Measurements from ENCODE around the gene PTPRG. TPM values are rescaled to one million over a fixed set of nuclear protein-coding genes. Genes with fewer than 3 reads are reported as not detected.
A peak's percentile ranks its signal among the peaks of the same experiment; 100 is the strongest.

Gene PTPRG
- total RNA-seq, 1 experiment from 2014 or later: 69.3 TPM

DNA sequence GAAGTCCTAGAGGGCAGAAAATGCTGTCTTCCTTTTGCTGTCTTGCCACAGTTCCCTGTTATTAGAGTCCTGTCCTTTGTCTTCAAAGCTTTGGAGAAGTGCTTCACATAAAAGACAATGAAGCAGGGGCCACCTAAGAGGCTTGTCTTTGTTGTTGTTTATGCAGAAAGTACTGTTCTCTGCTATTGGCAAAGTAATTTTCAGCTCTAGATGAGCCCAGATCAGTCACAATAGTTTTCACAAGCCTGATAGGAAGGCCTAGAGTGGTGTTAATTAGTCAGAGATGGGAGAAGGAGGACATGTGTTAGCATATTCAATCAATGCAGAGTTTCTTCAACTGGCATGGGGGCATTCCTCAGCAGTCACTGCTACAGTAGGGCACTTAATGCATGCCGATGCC lies 300.0 kb downstream of the PTPRG start:
- Histone ChIP-seq H3K79me1 (ENCODE audit: insufficient read depth, low read depth, low read length, poor library complexity, severe bottlenecking) (peaks cover 3% of the 10 kb centered on the region), H3K9ac (ENCODE audit: extremely low read depth, insufficient read length, low read length) (no peak overlapping the region), H4K91ac (ENCODE audit: insufficient read length, low read depth, low read length) (no peak overlapping the region), H4K5ac (ENCODE audit: insufficient read length, low read depth, low read length) (no peak overlapping the region), H2BK120ac (ENCODE audit: low read depth, low read length, poor library complexity, severe bottlenecking) (no peak overlapping the region), H3K18ac (ENCODE audit: insufficient read length, low read depth, low read length) (no peak overlapping the region), H3T11ph (ENCODE audit: low read length) (no peak overlapping the region), H3K27me3 (ENCODE audit: insufficient read depth, low read length) (no peaks in the 10 kb centered on the region), H3K27ac (ENCODE audit: insufficient read length, low read depth, low read length) (no peak overlapping the region), H2BK5ac (ENCODE audit: insufficient read length, low read length) (no peak overlapping the region), H3K4me2 (ENCODE audit: insufficient read depth, insufficient read length, low read length) (no peak overlapping the region), H2AK5ac (ENCODE audit: insufficient read length, low read length) (no peak overlapping the region), H3K4ac (ENCODE audit: low read depth, low read length) (no peak overlapping the region), H4K8ac (replicated peaks; ENCODE audit: insufficient read length, low read depth, low read length) (no peak overlapping the region), H3K79me2 (ENCODE audit: insufficient read depth, low read length) (peaks cover 15% of the 10 kb centered on the region; the same call in 1 of the 2 replicates), H2AFZ (ENCODE audit: low read length) (no peak overlapping the region), H3K4me1 (ENCODE audit: insufficient read depth, low read length) (peaks cover 13% of the 10 kb centered on the region; the same call in 1 of the 2 replicates), H4K20me1 (ENCODE audit: control insufficient read depth, insufficient read depth, insufficient read length) (no peaks in the 10 kb centered on the region), H3K14ac (ENCODE audit: insufficient read depth, low read length) (no peak overlapping the region), H2BK15ac (ENCODE audit: low read depth, low read length) (no peak overlapping the region), H2BK20ac (ENCODE audit: low read depth, low read length, poor library complexity, severe bottlenecking) (no peak overlapping the region), H2BK12ac (ENCODE audit: insufficient read length, low read depth, low read length) (no peak overlapping the region), H3K56ac (ENCODE audit: insufficient read length, low read depth, low read length) (no peak overlapping the region), H3K23me2 (ENCODE audit: insufficient read length, low read depth, low read length, poor library complexity, severe bottlenecking) (no peaks in the 10 kb centered on the region), H3K9me3 (ENCODE audit: control insufficient read depth, low read depth, low read length) (no peaks in the 10 kb centered on the region), H3K23ac (ENCODE audit: insufficient read length, low read depth, low read length) (no peak overlapping the region)
- H3K4me1 Mint-ChIP-seq: peaks cover 39 to 56% of the 10 kb centered on the region in 2 experiments
- H3K9me3 Mint-ChIP-seq: peaks cover 6% of the 10 kb centered on the region in 2 experiments; a peak in 3 of 5 replicates
- DNase-seq: no peak
- no CpG with 5 or more reads among the region's 1 CpG for WGBS (ENCODE audit: extremely low coverage, insufficient read length, low lambda C conversion rate)
- peak overlapping the region in 1 of 3 experiments; percentile 88; a peak in 2 of 7 replicates for H3K27ac Mint-ChIP-seq
- H3K4me3 Mint-ChIP-seq: no peak overlapping the region
- no peaks in the 10 kb centered on the region; the same call in 1 of the 2 replicates for H3K27me3 Mint-ChIP-seq (ENCODE audit: low read depth)
- peaks cover 2 to 13% (median 8%) of the 10 kb centered on the region in 3 experiments; a peak in 6 of 7 replicates for H3K36me3 Mint-ChIP-seq (ENCODE audit: insufficient read depth in 1 of 3, low read depth in 3 of 3)
- TF ChIP-seq, protein P1, sequence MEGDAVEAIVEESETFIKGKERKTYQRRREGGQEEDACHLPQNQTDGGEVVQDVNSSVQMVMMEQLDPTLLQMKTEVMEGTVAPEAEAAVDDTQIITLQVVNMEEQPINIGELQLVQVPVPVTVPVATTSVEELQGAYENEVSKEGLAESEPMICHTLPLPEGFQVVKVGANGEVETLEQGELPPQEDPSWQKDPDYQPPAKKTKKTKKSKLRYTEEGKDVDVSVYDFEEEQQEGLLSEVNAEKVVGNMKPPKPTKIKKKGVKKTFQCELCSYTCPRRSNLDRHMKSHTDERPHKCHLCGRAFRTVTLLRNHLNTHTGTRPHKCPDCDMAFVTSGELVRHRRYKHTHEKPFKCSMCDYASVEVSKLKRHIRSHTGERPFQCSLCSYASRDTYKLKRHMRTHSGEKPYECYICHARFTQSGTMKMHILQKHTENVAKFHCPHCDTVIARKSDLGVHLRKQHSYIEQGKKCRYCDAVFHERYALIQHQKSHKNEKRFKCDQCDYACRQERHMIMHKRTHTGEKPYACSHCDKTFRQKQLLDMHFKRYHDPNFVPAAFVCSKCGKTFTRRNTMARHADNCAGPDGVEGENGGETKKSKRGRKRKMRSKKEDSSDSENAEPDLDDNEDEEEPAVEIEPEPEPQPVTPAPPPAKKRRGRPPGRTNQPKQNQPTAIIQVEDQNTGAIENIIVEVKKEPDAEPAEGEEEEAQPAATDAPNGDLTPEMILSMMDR (conservative IDR thresholded peaks at IDR 0.05): no peak
